LNCaP clone FGC (cell line): ENCODE results near the gene SNX10.

ENCODE experiments used
- DNase-seq: peaks from one replicate; pipeline ENCODE4 v3.0.0-alpha.2; 2011; ENCODE audit warnings: low read depth
- H3K4me3 ChIP-seq: 2 replicates; pipeline ENCODE4 v1.5.1; 2011; ENCODE audit warnings: mild to moderate bottlenecking, low read depth, low read length, control low read depth
- CTCF ChIP-seq: IDR thresholded peaks from 2 replicates; pipeline ENCODE4 v1.5.1; 2012; ENCODE audit warnings: mild to moderate bottlenecking; ENCODE audit not compliant: control insufficient read depth, insufficient read depth; ENCODE audit errors: extremely low read depth

Gene SNX10

GRCh38 chr7:26397796-26398426 lies 106.2 kb downstream of the SNX10 start:
- TF ChIP-seq CTCF, result no peak
- no peak for DNase-seq
- H3K4me3 ChIP-seq, result peak overlapping the region; percentile 47

- H3K4me3 ChIP-seq, result peak overlapping the region; percentile 47
- no peak for TF ChIP-seq CTCF
- DNase-seq, result no peak
Observed at GRCh38 chr7:26398427-26398755, 106.7 kb downstream of the SNX10 start.

- TF ChIP-seq CTCF, result peak; percentile 28
- no peak for DNase-seq
- peak overlapping the region; percentile 47 for H3K4me3 ChIP-seq
Observed at GRCh38 chr7:26398756-26399509, 107.3 kb downstream of the SNX10 start.

GRCh38 chr7:26399736-26400135 lies 108.1 kb downstream of the SNX10 start:
- no peak for TF ChIP-seq CTCF
- no peak overlapping the region for H3K4me3 ChIP-seq
- DNase-seq, result no peak

GRCh38 chr7:26403640-26404039 lies 112.0 kb downstream of the SNX10 start:
- TF ChIP-seq CTCF, result no peak
- DNase-seq, result no peak
- no peak overlapping the region for H3K4me3 ChIP-seq

- no peak for TF ChIP-seq CTCF
- DNase-seq, result no peak
- H3K4me3 ChIP-seq, result no peak overlapping the region
Observed at GRCh38 chr7:26404189-26404996, 112.7 kb downstream of the SNX10 start.
